H9 (cell line): ENCODE measurements around the gene IKZF1. TPM values are rescaled to one million over a fixed set of nuclear protein-coding genes. Genes with fewer than 3 reads are reported as not detected.

Experiments used
- DNase-seq: peaks from one replicate; pipeline ENCODE4 v3.0.0-alpha.2; 2017
- H2AFZ ChIP-seq: one replicate; pipeline ENCODE4 v1.6.1; 2013; ENCODE audit warnings: mild to moderate bottlenecking, low read length, control low read depth, moderate library complexity
- H2AK5ac ChIP-seq: 2 replicates; pipeline ENCODE4 v1.6.1; 2013; ENCODE audit warnings: low read length, control low read depth, mixed read lengths; ENCODE audit not compliant: insufficient read length
- H2BK120ac ChIP-seq: one replicate; pipeline ENCODE4 v1.6.1; 2013; ENCODE audit warnings: low read depth, mild to moderate bottlenecking, low read length, control low read depth, inconsistent platforms; ENCODE audit not compliant: poor library complexity, severe bottlenecking
- H2BK12ac ChIP-seq: 2 replicates; pipeline ENCODE4 v1.6.1; 2013; ENCODE audit warnings: low read length, control low read depth, mixed read lengths, low read depth; ENCODE audit not compliant: insufficient read length
- H2BK15ac ChIP-seq: 2 replicates; pipeline ENCODE4 v1.6.1; 2013; ENCODE audit warnings: low read depth, low read length, control low read depth
- H2BK20ac ChIP-seq: one replicate; pipeline ENCODE4 v1.6.1; 2013; ENCODE audit warnings: low read depth, mild to moderate bottlenecking, low read length, control low read depth, inconsistent platforms; ENCODE audit not compliant: poor library complexity, severe bottlenecking
- H2BK5ac ChIP-seq: 2 replicates; pipeline ENCODE4 v1.6.1; 2013; ENCODE audit warnings: low read length, control low read depth, mixed read lengths; ENCODE audit not compliant: insufficient read length
- H3K14ac ChIP-seq: 2 replicates; pipeline ENCODE4 v1.6.1; 2013; ENCODE audit warnings: low read length, control low read depth; ENCODE audit not compliant: insufficient read depth
- H3K18ac ChIP-seq: 2 replicates; pipeline ENCODE4 v1.6.1; 2013; ENCODE audit warnings: low read depth, mild to moderate bottlenecking, mixed read lengths, low read length, control low read depth; ENCODE audit not compliant: insufficient read length
- H3K23ac ChIP-seq: 2 replicates; pipeline ENCODE4 v1.6.1; 2013; ENCODE audit warnings: low read length, control low read depth, mixed read lengths, low read depth; ENCODE audit not compliant: insufficient read length
- H3K23me2 ChIP-seq: 2 replicates; pipeline ENCODE4 v1.6.1; 2013; ENCODE audit warnings: low read depth, mild to moderate bottlenecking, mixed read lengths, low read length, control low read depth; ENCODE audit not compliant: insufficient read length, poor library complexity, severe bottlenecking
- H3K27ac ChIP-seq: 2 replicates; pipeline ENCODE4 v1.5.1; 2013; ENCODE audit warnings: low read length, control low read depth, mixed read lengths, low read depth; ENCODE audit not compliant: insufficient read length
- H3K27me3 ChIP-seq: 2 replicates; pipeline ENCODE4 v1.6.1; 2013; ENCODE audit warnings: low read length, control low read depth, inconsistent platforms; ENCODE audit not compliant: insufficient read depth
- H3K4ac ChIP-seq: 2 replicates; pipeline ENCODE4 v1.6.1; 2013; ENCODE audit warnings: low read depth, mild to moderate bottlenecking, control low read depth, inconsistent platforms, low read length, moderate library complexity
- H3K4me1 ChIP-seq: 2 replicates; pipeline ENCODE4 v1.6.1; 2013; ENCODE audit warnings: low read length, control low read depth, inconsistent platforms; ENCODE audit not compliant: insufficient read depth
- H3K4me2 ChIP-seq: 2 replicates; pipeline ENCODE4 v1.6.1; 2013; ENCODE audit warnings: low read length, control low read depth, mixed read lengths; ENCODE audit not compliant: insufficient read length, insufficient read depth
- H3K56ac ChIP-seq: 2 replicates; pipeline ENCODE4 v1.6.1; 2013; ENCODE audit warnings: low read depth, mild to moderate bottlenecking, mixed read lengths, low read length, control low read depth; ENCODE audit not compliant: insufficient read length
- H3K79me1 ChIP-seq: 2 replicates; pipeline ENCODE4 v1.6.1; 2013; ENCODE audit warnings: low read depth, mild to moderate bottlenecking, moderate library complexity, low read length, control low read depth, inconsistent platforms; ENCODE audit not compliant: insufficient read depth, poor library complexity, severe bottlenecking
- H3K79me2 ChIP-seq: 2 replicates; pipeline ENCODE4 v1.6.1; 2013; ENCODE audit warnings: low read length, control low read depth, inconsistent platforms; ENCODE audit not compliant: insufficient read depth
- H3K9ac ChIP-seq: 2 replicates; pipeline ENCODE4 v1.6.1; 2013; ENCODE audit warnings: low read length, control low read depth, mixed read lengths; ENCODE audit not compliant: insufficient read length; ENCODE audit errors: extremely low read depth
- H3K9me3 ChIP-seq: one replicate; pipeline ENCODE4 v1.6.1; 2013; ENCODE audit warnings: low read depth, low read length, inconsistent platforms; ENCODE audit not compliant: control insufficient read depth
- H3T11ph ChIP-seq: one replicate; pipeline ENCODE4 v1.6.1; 2013; ENCODE audit warnings: mild to moderate bottlenecking, low read length, control low read depth, inconsistent platforms
- H4K20me1 ChIP-seq: one replicate; pipeline ENCODE4 v1.6.1; 2013; ENCODE audit not compliant: control insufficient read depth, insufficient read length, insufficient read depth
- H4K5ac ChIP-seq: 2 replicates; pipeline ENCODE4 v1.6.1; 2013; ENCODE audit warnings: low read depth, mild to moderate bottlenecking, mixed read lengths, low read length, control low read depth; ENCODE audit not compliant: insufficient read length
- H4K8ac ChIP-seq: replicated peaks from 2 replicates; pipeline ENCODE4 v1.6.1; 2013; ENCODE audit warnings: low read length, control low read depth, mixed read lengths, low read depth; ENCODE audit not compliant: insufficient read length
- H4K91ac ChIP-seq: 2 replicates; pipeline ENCODE4 v1.6.1; 2013; ENCODE audit warnings: low read depth, mild to moderate bottlenecking, moderate library complexity, mixed read lengths, low read length, control low read depth; ENCODE audit not compliant: insufficient read length
- H3K27ac Mint-ChIP-seq, 3 experiments: 2 replicates in 2 of 3; 3 replicates in 1 of 3; pipeline ENCODE4 v1.8.0; 2020 to 2021; ENCODE audit warnings: mixed read lengths in 3 of 3, mild to moderate bottlenecking in 1 of 3, moderate library complexity in 1 of 3
- H3K27me3 Mint-ChIP-seq: 2 replicates; pipeline ENCODE4 v1.8.0; 2021; ENCODE audit warnings: low read depth, mild to moderate bottlenecking, moderate library complexity, mixed read lengths
- H3K36me3 Mint-ChIP-seq, 3 experiments: 2 replicates in 2 of 3; 3 replicates in 1 of 3; pipeline ENCODE4 v1.8.0; 2020 to 2021; ENCODE audit warnings: low read depth in 3 of 3, mixed read lengths in 3 of 3; ENCODE audit not compliant: insufficient read depth in 1 of 3
- H3K4me1 Mint-ChIP-seq, 2 experiments: 2 replicates each; pipeline ENCODE4 v1.8.0; 2020; ENCODE audit warnings: mixed read lengths in 2 of 2
- H3K4me3 Mint-ChIP-seq, 2 experiments: 2 replicates in 1 of 2; 3 replicates in 1 of 2; pipeline ENCODE4 v1.8.0; 2020 to 2021; ENCODE audit warnings: mild to moderate bottlenecking in 2 of 2, mixed read lengths in 2 of 2, moderate library complexity in 1 of 2
- H3K9me3 Mint-ChIP-seq, 2 experiments: 2 replicates in 1 of 2; 3 replicates in 1 of 2; pipeline ENCODE4 v1.8.0; 2020; ENCODE audit warnings: mild to moderate bottlenecking in 2 of 2, mixed read lengths in 2 of 2, moderate library complexity in 1 of 2
- CTCF ChIP-seq: fragments of 200-600 bp; sonication (generic); conservative IDR thresholded peaks from 3 replicates; pipeline ENCODE4 v1.8.0; 2021; ENCODE audit warnings: antibody characterized with exemption, mild to moderate bottlenecking
- WGBS: extraction: QIAGEN DNeasy Blood & Tissue Kit; methylation state at CpG from one replicate; pipeline ENCODE4 v1.1.7; 2013; ENCODE audit warnings: missing lambda C conversion rate, low lambda C conversion rate, mixed read lengths; ENCODE audit not compliant: insufficient read length; ENCODE audit errors: extremely low coverage; 5-methylcytosine and 5-hydroxymethylcytosine counted together
- total RNA-seq: library from RNA; stranded (reverse); gene quantifications from 2 replicates; pipeline ENCODE4 v1.2.1, GENCODE V29; 2021

IKZF1 gene
- total RNA-seq, 1 experiment from 2014 or later, result 0.98 TPM

GRCh38 chr7:50262446-50262845, 42.1 kb upstream of the IKZF1 start:
- H2BK120ac ChIP-seq, result no peak overlapping the region
- H3K23ac ChIP-seq, result no peak overlapping the region
- Mint-ChIP-seq H3K4me1 (peaks cover 9% of the 10 kb centered on the region in 2 experiments), H3K4me3 (no peak overlapping the region), H3K27me3 (peaks cover 4% of the 10 kb centered on the region; the same call in 1 of the 2 replicates), H3K9me3 (no peaks in the 10 kb centered on the region), H3K27ac (no peak overlapping the region), H3K36me3 (no peaks in the 10 kb centered on the region)
- no peak overlapping the region for H4K5ac ChIP-seq
- H3K4me1 ChIP-seq, result peaks cover 3% of the 10 kb centered on the region; the same call in 1 of the 2 replicates
- H3K79me2 ChIP-seq, result no peaks in the 10 kb centered on the region
- H4K8ac ChIP-seq, result no peak overlapping the region
- DNase-seq, result no peak
- H2BK15ac ChIP-seq, result no peak overlapping the region
- no peak overlapping the region for H3K18ac ChIP-seq
- no peak overlapping the region for H2AFZ ChIP-seq
- no CpG with 5 or more reads among the region's 2 CpGs for WGBS
- no peak overlapping the region for H3K14ac ChIP-seq
- no peak overlapping the region for H2BK20ac ChIP-seq
- H3K4ac ChIP-seq, result no peak overlapping the region
- no peak overlapping the region for H2BK12ac ChIP-seq
- H2AK5ac ChIP-seq, result no peak overlapping the region
- no peak overlapping the region for H4K91ac ChIP-seq
- H3K27ac ChIP-seq, result no peak overlapping the region
- H3K27me3 ChIP-seq, result no peaks in the 10 kb centered on the region
- H3K4me2 ChIP-seq, result no peak overlapping the region
- H3K9me3 ChIP-seq, result no peaks in the 10 kb centered on the region
- H2BK5ac ChIP-seq, result no peak overlapping the region
- no peak overlapping the region for H3T11ph ChIP-seq
- H3K56ac ChIP-seq, result no peak overlapping the region
- TF ChIP-seq CTCF, result no peak
- no peaks in the 10 kb centered on the region for H4K20me1 ChIP-seq
- no peaks in the 10 kb centered on the region for H3K23me2 ChIP-seq
- H3K79me1 ChIP-seq, result no peaks in the 10 kb centered on the region
- H3K9ac ChIP-seq, result no peak overlapping the region
